ENCODE measurements around the gene IL33. TPM values are rescaled to one million over a fixed set of nuclear protein-coding genes. Genes with fewer than 3 reads are reported as not detected.

The IL33 gene
- total RNA-seq, 1 experiment from 2014 or later: not detected

GRCh38 chr9:6209966-6210365 is 5.6 kb upstream of the IL33 start:
- Histone ChIP-seq H3K4me3 (no peak overlapping the region), H4K20me1 (ENCODE audit: insufficient read depth) (no peaks in the 10 kb centered on the region), H3F3A (ENCODE audit: insufficient read depth, low read depth) (no peaks in the 10 kb centered on the region), H3K27me3 (ENCODE audit: insufficient read depth, low read depth) (no peaks in the 10 kb centered on the region), H3K36me3 (ENCODE audit: low read depth) (no peaks in the 10 kb centered on the region), H3K4me1 (replicated peaks; ENCODE audit: insufficient read depth) (no peaks in the 10 kb centered on the region), H3K4me2 (no peak overlapping the region), H3K27ac (no peak overlapping the region), H3K9me2 (ENCODE audit: insufficient read depth) (no peaks in the 10 kb centered on the region), H3K79me2 (ENCODE audit: low read depth) (no peaks in the 10 kb centered on the region), H2AFZ (no peak overlapping the region), H3K9me3 (ENCODE audit: insufficient read depth, low read depth) (peaks cover 9% of the 10 kb centered on the region; the same call in 1 of the 2 replicates)
- CTCF ChIA-PET: no interaction called here
- DNase-seq: no peak
- POLR2A ChIA-PET (ENCODE audit: unreplicated experiment): no interaction called here
- intact Hi-C loops (cut with micrococcal nuclease; ENCODE audit: unreplicated experiment): loop anchor here (10.0 kb wide), 1 partner anchor 95 kb away; no protein-coding TSS in a partner anchor
- no TSS peak for BruUV-seq (replicated peaks)
- no peak for TF ChIP-seq EZH2 (IDR thresholded peaks at IDR 0.05; ENCODE audit: low read depth)
- no peak for TF ChIP-seq CTCF (conservative IDR thresholded peaks at IDR 0.05)

- peaks cover 9% of the 10 kb centered on the region; the same call in 1 of the 2 replicates for H3K9me3 ChIP-seq (ENCODE audit: insufficient read depth, low read depth)
- no peaks in the 10 kb centered on the region for H3K79me2 ChIP-seq (ENCODE audit: low read depth)
- intact Hi-C loops (cut with micrococcal nuclease; ENCODE audit: unreplicated experiment): loop anchor here (10.0 kb wide), 1 partner anchor 92 kb away; no protein-coding TSS in a partner anchor
- H2AFZ ChIP-seq: no peak overlapping the region
- no peak overlapping the region for H3K4me3 ChIP-seq
- no peaks in the 10 kb centered on the region for H4K20me1 ChIP-seq (ENCODE audit: insufficient read depth)
- ChIA-PET CTCF (interaction anchor here (0.6 kb wide), 1 partner anchor 142 kb away, joined by 4 read pairs; no protein-coding TSS in a partner anchor), POLR2A (ENCODE audit: unreplicated experiment) (no interaction called here)
- TF ChIP-seq CTCF (conservative IDR thresholded peaks at IDR 0.05): no peak
- TF ChIP-seq EZH2 (IDR thresholded peaks at IDR 0.05; ENCODE audit: low read depth): no peak
- no peak for DNase-seq
- H3K4me2 ChIP-seq: no peak overlapping the region
- no peak overlapping the region for H3K27ac ChIP-seq
- BruUV-seq (replicated peaks): no TSS peak
- H3K36me3 ChIP-seq (ENCODE audit: low read depth): no peaks in the 10 kb centered on the region
- H3K4me1 ChIP-seq (replicated peaks; ENCODE audit: insufficient read depth): peaks cover 2% of the 10 kb centered on the region; the same call in 1 of the 2 replicates
- H3K27me3 ChIP-seq (ENCODE audit: insufficient read depth, low read depth): no peaks in the 10 kb centered on the region
- no peaks in the 10 kb centered on the region for H3K9me2 ChIP-seq (ENCODE audit: insufficient read depth)
- peaks cover 3% of the 10 kb centered on the region; the same call in 1 of the 2 replicates for H3F3A ChIP-seq (ENCODE audit: insufficient read depth, low read depth)
Measured at GRCh38 chr9:6212722-6213375, 2.8 kb upstream of the IL33 start.

- H3K79me2 ChIP-seq (ENCODE audit: low read depth): no peaks in the 10 kb centered on the region
- no peak overlapping the region for H2AFZ ChIP-seq
- H3K9me3 ChIP-seq (ENCODE audit: insufficient read depth, low read depth): peaks cover 5% of the 10 kb centered on the region; the same call in 1 of the 2 replicates
- H3K27ac ChIP-seq: no peak overlapping the region
- H3K27me3 ChIP-seq (ENCODE audit: insufficient read depth, low read depth): no peaks in the 10 kb centered on the region
- ChIA-PET CTCF (no interaction called here), POLR2A (ENCODE audit: unreplicated experiment) (no interaction called here)
- H3F3A ChIP-seq (ENCODE audit: insufficient read depth, low read depth): peaks cover 5% of the 10 kb centered on the region; the same call in 1 of the 2 replicates
- H3K9me2 ChIP-seq (ENCODE audit: insufficient read depth): no peaks in the 10 kb centered on the region
- no peak overlapping the region for H3K4me2 ChIP-seq
- TF ChIP-seq EZH2 (IDR thresholded peaks at IDR 0.05; ENCODE audit: low read depth) (no peak), CTCF (conservative IDR thresholded peaks at IDR 0.05) (no peak)
- H4K20me1 ChIP-seq (ENCODE audit: insufficient read depth): no peaks in the 10 kb centered on the region
- H3K4me3 ChIP-seq: no peak overlapping the region
- no TSS peak for BruUV-seq (replicated peaks)
- no peaks in the 10 kb centered on the region for H3K36me3 ChIP-seq (ENCODE audit: low read depth)
- no peak for DNase-seq
- intact Hi-C loops (cut with micrococcal nuclease; ENCODE audit: unreplicated experiment): loop anchor here (10.0 kb wide), 1 partner anchor 90 kb away; no protein-coding TSS in a partner anchor
- H3K4me1 ChIP-seq (replicated peaks; ENCODE audit: insufficient read depth): peaks cover 6% of the 10 kb centered on the region; the same call in 1 of the 2 replicates
Measured at GRCh38 chr9:6214434-6214833, 1.2 kb upstream of the IL33 start.

Measured in PC-9 (cell line).